ENCODE measurements around the gene IFNGR2. TPM values are rescaled to one million over a fixed set of nuclear protein-coding genes. Genes with fewer than 3 reads are reported as not detected.
"Not testable (repeated sequence)": the region's sequence is repeated elsewhere in the genome, so short reads cannot be mapped to it uniquely, and the experiment has no call there.

The IFNGR2 gene
- polyA plus RNA-seq, 4 donors: 72.6 to 141 (median 88.9) TPM

DNA sequence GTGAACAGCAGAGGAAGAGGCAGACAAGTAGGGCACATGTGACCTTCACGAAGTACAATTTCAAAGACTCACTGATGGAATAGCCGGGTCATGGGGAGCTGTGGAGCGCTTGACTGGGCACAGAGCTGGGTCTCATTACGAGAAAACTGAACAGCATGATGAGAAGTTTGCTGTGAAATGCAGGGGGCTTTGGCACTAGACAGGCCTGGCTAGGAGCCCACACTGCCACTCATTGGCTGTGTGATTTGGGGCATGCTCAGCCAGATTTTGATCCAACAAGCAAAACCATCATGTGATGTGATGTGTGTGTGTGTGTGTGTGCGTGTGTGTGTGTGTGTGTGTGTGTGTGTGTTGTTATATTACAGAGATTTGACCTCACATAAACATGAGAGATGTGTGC, 4.9 kb upstream of the IFNGR2 start:
- no peak for DNase-seq (ENCODE audit: low read depth in 4 of 4, low spot score in 3 of 4)

- no peak for DNase-seq (ENCODE audit: low read depth in 4 of 4, low spot score in 3 of 4)
Observed at GRCh38 chr21:33401630-33401992, 1.6 kb upstream of the IFNGR2 start.

DNA sequence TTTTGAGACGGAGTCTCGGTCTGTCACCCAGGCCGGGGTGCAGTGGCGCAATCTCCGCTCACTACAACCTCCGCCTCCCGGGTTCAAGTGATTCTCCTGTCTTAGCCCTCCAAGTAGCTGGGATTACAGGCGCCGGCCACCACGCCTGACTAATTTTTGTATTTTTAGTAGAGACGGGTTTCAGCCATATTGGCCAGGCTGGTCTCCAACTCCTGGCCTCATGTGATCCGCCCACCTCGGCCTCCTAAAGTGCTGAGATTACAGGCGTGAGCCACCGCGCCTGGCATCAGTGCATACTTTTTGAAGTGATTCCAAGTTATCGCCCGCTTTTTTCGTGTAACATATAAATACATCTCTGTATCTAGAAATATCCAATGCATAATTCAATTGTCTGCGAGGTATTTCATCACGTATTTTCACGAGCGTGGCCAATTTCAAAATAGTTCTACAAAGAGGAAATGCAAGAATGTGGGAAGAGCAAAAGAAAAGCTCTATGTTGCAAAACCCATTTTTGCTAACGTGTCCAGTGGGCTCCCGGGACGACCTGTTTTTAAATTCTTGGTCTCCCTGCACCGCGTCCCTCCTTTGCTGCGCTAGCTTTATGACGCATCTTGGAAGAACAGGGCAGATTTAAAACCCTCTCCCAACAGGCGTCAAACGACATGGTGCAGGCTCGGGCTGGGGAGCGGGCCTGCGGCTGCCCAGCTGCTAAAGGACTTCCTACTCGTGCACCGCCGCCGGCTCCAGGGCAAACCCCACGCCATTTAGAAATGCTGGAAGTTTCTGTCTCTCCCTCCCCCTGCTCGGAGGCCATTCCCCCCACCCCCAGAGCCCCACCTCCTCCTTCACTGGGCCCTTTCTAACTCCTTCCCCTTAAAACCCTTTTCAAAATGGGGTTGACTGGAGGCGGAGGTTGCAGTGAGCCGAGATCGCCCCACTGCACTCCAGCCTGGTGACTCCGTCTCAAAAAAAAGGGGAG, 923 bp upstream of the IFNGR2 start:
- no peak for DNase-seq (ENCODE audit: low read depth in 4 of 4, low spot score in 3 of 4)

DNA sequence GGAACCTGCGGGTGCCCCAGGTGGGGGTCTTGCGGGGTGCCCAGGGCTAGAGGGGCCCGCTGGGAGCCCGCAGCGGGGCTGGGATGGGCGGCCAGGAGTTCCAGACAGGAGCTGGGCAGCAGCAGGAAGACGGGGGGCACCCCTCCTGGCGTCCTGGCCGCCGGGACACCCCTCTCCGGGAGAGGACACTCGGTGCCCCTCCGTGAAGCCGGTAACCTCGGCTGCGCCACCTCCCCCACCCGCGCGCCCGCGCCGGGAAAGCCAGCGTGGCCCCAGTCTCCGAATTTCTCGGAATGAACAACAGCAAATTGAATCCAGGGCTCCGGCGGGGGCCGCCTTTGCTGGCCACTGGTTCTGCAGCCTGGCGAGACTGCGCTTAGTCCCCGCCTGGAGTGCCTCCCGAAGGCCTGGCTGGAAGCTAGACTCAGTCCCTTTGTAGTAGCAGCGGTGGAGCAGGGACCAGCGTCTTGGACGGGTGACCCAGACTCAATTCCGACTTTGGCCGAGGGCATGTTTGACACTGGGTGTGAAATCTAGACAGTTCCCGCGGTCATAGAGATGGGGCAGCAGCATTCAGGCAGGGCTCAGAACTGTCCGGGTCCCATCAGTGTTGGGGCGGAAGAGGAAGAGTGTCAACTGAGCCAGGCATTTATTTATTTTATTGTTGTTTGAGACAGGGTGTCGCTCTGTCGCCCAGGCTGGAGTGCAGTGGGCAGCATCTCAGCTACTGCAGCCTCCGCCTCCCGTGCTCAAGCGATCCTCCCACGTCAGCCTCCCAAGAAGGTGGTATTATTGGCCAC, 773 bp downstream of the IFNGR2 start:
- no peak for DNase-seq (ENCODE audit: low read depth in 4 of 4, low spot score in 3 of 4)

DNA sequence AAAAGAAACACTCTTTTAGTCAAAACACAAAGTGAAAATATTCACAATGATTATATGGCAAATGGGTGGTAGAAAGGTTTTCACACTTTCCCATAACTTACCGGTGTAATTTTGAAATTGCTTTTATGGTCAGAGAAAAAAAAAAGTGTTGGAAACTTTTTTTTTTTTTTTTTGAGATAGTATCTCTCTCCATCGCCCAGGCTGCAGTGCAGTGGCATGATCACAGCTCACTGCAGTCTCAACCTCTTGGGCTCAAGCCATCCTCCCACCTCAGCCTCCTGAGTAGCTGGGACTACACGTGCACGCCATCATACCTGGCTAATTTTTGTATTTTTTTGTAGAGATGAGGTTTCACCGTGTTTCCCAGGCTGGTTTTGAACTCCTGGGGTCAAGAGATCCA, 3.3 kb downstream of the IFNGR2 start:
- DNase-seq (ENCODE audit: low read depth in 4 of 4, low spot score in 3 of 4): no peak

DNA sequence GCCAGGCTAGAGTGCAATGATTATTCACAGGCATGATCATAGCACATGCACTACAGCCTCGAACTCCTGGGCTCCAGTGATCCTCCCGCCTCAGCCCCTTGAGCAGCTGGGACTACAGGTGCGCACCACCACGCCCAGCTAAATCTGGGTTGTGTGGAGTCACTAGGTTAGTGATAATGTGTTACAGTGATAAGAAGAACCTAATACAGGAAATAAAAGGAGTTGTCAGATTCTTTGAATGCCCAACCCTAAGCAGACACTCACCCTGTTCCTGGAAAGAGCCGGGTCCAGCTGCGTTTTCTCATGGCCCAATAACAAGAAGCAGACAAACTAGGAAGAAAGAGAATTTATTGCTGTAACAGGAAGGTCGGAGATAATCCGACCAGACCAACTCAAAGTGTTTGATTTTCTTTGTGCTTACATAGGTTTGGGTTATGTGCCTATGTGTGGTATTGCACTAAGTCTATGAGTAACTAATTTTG, 8.8 kb downstream of the IFNGR2 start:
- no peak for DNase-seq (ENCODE audit: low read depth in 4 of 4, low spot score in 3 of 4)

DNA sequence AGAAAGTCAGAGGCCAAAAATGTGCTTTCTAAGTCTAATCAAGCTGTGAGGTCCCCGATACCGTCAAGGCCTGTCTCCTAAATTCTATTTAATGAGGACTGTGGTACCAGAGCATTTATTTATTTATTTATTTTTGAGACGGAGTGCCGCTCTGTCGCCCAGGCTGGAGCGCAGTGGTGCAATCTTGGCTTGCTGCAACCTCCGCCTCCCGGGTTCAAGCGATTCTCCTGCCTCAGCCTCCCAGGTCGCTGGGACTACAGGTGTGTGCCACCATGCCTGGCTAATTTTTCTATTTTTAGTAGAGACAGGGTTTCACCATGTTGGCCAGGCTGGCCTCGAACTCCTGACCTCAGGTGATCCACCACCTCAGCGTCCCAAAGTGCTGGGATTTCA, 9.2 kb downstream of the IFNGR2 start:
- DNase-seq (ENCODE audit: low read depth in 4 of 4, low spot score in 3 of 4): not testable (repeated sequence)

- DNase-seq (ENCODE audit: low read depth in 4 of 4, low spot score in 3 of 4): no peak
Observed at GRCh38 chr21:33412832-33413519, 9.8 kb downstream of the IFNGR2 start.

DNA sequence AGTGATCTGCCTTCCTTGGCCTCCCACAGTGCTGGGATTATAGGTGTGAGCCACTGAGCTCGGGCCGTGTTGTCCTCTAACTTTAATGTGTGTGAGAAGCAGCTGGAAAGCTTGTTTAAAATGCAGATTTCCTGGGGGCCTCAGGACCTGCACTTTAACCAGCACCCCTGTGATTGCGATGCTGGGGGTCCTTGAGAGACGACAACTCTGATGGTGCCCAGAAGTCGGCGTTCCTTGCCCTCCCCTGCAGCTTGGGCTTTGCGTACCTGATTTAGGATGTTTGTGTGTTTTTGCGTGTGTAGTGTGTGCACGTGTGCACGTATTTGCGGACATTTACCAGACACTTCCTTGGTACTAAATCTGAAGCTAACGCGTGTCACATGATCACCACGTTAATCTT, 10.9 kb downstream of the IFNGR2 start:
- no peak for DNase-seq (ENCODE audit: low read depth in 4 of 4, low spot score in 3 of 4)

GRCh38 chr21:33414926-33415325, 11.7 kb downstream of the IFNGR2 start:
- no peak for DNase-seq (ENCODE audit: low read depth in 4 of 4, low spot score in 3 of 4)

- no peak for DNase-seq (ENCODE audit: low read depth in 4 of 4, low spot score in 3 of 4)
Observed at GRCh38 chr21:33418691-33419090, 15.5 kb downstream of the IFNGR2 start.

DNA sequence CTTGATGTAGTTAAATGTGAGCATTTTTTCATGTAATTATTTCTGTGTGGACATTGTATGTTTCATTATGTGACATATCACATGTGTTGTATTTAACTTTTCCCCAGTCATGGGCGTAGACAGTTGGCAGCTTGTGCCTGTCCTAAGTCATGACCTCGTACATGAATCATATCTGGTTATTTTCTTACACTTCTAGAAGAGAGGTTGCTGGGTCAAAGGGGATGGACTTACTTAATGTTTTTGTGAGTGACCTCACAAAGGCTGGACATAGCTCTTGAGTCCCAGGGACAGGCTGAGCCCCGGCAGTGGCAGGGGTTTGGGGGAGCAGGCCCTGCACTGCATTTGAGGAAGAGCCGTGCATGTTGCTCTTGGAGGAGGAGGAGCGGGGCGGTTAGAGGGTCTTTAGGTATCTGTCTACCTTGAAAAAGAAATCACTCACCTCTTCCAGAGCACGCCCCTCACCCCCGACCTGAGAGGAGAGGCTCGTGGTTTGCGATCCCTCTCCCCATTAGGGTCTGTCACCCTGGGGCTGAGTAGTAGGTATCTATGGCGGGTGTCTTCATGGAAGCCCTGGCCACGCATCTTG, 16.4 kb downstream of the IFNGR2 start:
- no peak for DNase-seq (ENCODE audit: low read depth in 4 of 4, low spot score in 3 of 4)

DNA sequence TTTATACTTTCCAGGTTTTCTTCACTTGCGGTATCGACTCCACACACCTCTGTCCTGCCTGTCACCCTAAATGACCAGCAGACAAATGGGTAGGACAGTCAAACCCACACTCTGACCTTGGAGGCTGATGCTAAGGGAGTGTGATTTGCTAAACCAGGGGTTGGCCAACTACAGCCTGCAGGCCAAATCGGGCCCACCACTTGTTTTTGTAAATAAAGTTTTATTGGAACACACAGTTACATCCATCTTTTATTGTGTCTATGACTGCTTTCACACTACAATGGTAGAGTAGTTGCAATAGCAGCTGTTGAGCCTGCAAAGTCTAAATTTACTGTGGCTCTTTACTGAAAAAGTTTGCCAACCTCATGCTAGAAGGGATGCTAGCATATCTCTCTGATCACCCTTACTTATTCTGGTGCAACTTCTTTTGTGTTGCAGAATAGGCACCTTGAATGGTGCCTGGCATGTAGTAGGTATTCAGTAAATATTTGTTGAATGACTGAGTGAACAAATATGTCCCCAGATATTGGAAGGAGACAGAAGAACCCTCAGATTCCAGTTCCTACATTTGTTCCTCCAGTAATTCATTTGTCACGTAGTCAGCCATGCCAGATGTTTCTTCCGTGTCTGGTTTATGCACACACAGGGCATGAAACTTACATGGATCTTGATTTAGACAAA, 18.6 kb downstream of the IFNGR2 start:
- DNase-seq (ENCODE audit: low read depth in 4 of 4, low spot score in 3 of 4): no peak

GRCh38 chr21:33424214-33424613, 21.0 kb downstream of the IFNGR2 start:
- no peak for DNase-seq (ENCODE audit: low read depth in 4 of 4, low spot score in 3 of 4)

- no peak for DNase-seq (ENCODE audit: low read depth in 4 of 4, low spot score in 3 of 4)
Observed at GRCh38 chr21:33425825-33426224, 22.6 kb downstream of the IFNGR2 start.

GRCh38 chr21:33427051-33427450, 23.8 kb downstream of the IFNGR2 start:
- DNase-seq (ENCODE audit: low read depth in 4 of 4, low spot score in 3 of 4): no peak

- DNase-seq (ENCODE audit: low read depth in 4 of 4, low spot score in 3 of 4): no peak
Observed at GRCh38 chr21:33428669-33429068, 25.5 kb downstream of the IFNGR2 start.

GRCh38 chr21:33430858-33431257, 27.6 kb downstream of the IFNGR2 start:
- no peak for DNase-seq (ENCODE audit: low read depth in 4 of 4, low spot score in 3 of 4)

DNA sequence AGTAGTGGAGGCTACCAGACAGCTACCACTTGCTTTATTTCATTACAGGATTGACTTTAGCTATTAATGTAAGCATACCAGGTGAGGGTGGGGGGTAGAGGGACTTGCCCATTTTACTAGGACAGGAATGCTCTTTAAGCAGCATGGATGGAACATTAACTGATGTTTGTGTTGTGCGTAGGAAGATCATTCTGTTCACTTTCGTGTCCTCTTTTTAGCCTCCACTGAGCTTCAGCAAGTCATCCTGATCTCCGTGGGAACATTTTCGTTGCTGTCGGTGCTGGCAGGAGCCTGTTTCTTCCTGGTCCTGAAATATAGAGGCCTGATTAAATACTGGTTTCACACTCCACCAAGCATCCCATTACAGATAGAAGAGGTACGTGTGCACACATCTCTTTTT, 29.3 kb downstream of the IFNGR2 start:
- DNase-seq (ENCODE audit: low read depth in 4 of 4, low spot score in 3 of 4): no peak

- no peak for DNase-seq (ENCODE audit: low read depth in 4 of 4, low spot score in 3 of 4)
Observed at GRCh38 chr21:33433001-33433400, 29.8 kb downstream of the IFNGR2 start.

Data from left renal pelvis (tissue), 4 donors.